RWPE2 (cell line): Measurements from ENCODE around the gene USP2.

ENCODE experiments used
- ATAC-seq: fragments of 200-7000 bp; cut with Tn5 transposase; 3 replicates; pipeline ENCODE4 v1.9.1; 2021; ENCODE audit warnings: low read depth
- DNase-seq: peaks from one replicate; pipeline ENCODE4 v3.0.0-alpha.2; 2020; ENCODE audit warnings: low spot score
- H3K27ac ChIP-seq: fragments of 450-650 bp; 2 replicates; pipeline ENCODE4 v1.5.1; 2017; ENCODE audit warnings: mild to moderate bottlenecking; ENCODE audit not compliant: poor library complexity, severe bottlenecking
- H3K27me3 ChIP-seq: fragments of 250-450 bp; sonication (Bioruptor Pico); 2 replicates; pipeline ENCODE4 v1.5.1; 2021; ENCODE audit warnings: mild to moderate bottlenecking, moderate library complexity; ENCODE audit not compliant: insufficient read depth, poor library complexity, severe bottlenecking
- H3K36me3 ChIP-seq: fragments of 250-450 bp; sonication (Bioruptor Pico); 2 replicates; pipeline ENCODE4 v1.5.1; 2020; ENCODE audit warnings: low read depth, mild to moderate bottlenecking, moderate library complexity
- H3K4me1 ChIP-seq: fragments of 250-450 bp; sonication (Bioruptor Pico); 2 replicates; pipeline ENCODE4 v1.5.1; 2021; ENCODE audit warnings: mild to moderate bottlenecking, moderate library complexity; ENCODE audit not compliant: insufficient read depth, poor library complexity, severe bottlenecking
- H3K4me3 ChIP-seq: fragments of 250-450 bp; sonication (Bioruptor Pico); 2 replicates; pipeline ENCODE4 v1.5.1; 2021; ENCODE audit warnings: mild to moderate bottlenecking, moderate library complexity; ENCODE audit not compliant: severe bottlenecking
- H3K9me3 ChIP-seq: fragments of 250-450 bp; sonication (Bioruptor Pico); 2 replicates; pipeline ENCODE4 v1.5.1; 2021; ENCODE audit warnings: mild to moderate bottlenecking, moderate library complexity; ENCODE audit not compliant: severe bottlenecking
- TF ChIP-seq, protein P1 (sequence below): fragments of 450-650 bp; IDR thresholded peaks from one replicate; pipeline ENCODE4 v1.5.1; 2017; ENCODE audit warnings: mild to moderate bottlenecking, moderate library complexity; ENCODE audit not compliant: poor library complexity, severe bottlenecking

The USP2 gene

DNA sequence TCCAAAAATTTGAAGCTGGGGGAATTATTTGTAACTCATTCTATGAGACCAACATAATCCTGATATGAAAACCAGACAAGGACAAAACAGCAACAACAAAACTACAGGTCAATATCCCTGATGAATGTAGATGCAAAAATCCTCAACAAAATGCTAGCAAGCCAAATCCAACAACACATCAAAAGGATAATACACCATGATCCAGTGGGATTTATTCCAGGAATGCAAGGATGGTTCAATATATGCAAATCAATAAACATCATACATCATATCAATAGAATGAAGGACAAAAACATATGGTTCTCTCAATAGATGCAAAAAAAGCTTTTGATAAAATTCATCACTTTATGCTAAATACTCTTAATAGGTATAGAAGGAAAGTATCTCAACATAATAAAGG lies 19.4 kb upstream of the USP2 start:
- DNase-seq, result no peak
- TF ChIP-seq, protein P1, sequence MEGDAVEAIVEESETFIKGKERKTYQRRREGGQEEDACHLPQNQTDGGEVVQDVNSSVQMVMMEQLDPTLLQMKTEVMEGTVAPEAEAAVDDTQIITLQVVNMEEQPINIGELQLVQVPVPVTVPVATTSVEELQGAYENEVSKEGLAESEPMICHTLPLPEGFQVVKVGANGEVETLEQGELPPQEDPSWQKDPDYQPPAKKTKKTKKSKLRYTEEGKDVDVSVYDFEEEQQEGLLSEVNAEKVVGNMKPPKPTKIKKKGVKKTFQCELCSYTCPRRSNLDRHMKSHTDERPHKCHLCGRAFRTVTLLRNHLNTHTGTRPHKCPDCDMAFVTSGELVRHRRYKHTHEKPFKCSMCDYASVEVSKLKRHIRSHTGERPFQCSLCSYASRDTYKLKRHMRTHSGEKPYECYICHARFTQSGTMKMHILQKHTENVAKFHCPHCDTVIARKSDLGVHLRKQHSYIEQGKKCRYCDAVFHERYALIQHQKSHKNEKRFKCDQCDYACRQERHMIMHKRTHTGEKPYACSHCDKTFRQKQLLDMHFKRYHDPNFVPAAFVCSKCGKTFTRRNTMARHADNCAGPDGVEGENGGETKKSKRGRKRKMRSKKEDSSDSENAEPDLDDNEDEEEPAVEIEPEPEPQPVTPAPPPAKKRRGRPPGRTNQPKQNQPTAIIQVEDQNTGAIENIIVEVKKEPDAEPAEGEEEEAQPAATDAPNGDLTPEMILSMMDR, result no peak
- no peak for ATAC-seq

DNA sequence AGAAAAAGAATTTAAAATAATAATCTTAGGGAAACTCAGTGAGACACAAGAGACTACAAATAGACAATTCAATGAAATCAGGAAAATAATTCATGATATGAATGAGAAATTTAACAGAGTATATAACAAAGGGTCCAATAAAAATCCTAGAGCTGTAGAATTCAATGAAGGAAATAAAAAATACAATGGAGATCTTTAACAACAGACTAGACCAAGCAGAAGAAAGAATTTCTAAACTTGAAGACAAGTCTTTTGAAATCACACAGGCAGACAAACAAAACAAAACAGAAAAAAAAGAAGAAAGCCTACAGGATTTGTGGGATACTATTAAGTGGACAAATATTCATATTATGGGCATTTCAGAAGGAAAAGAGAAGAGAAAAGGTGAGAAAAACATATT lies 16.2 kb upstream of the USP2 start:
- no peaks in the 10 kb centered on the region for H3K27me3 ChIP-seq
- H3K4me1 ChIP-seq, result no peaks in the 10 kb centered on the region
- TF ChIP-seq, protein P1, result no peak
- no peak overlapping the region for H3K27ac ChIP-seq
- H3K9me3 ChIP-seq, result peaks cover 5% of the 10 kb centered on the region
- H3K36me3 ChIP-seq, result no peaks in the 10 kb centered on the region
- no peak for ATAC-seq
- H3K4me3 ChIP-seq, result no peak overlapping the region
- no peak for DNase-seq

More for the DNA sequence above, 19.4 kb upstream of the USP2 start:
- Histone ChIP-seq H3K27me3 (no peaks in the 10 kb centered on the region), H3K9me3 (peaks cover 5% of the 10 kb centered on the region), H3K27ac (no peak overlapping the region), H3K36me3 (no peaks in the 10 kb centered on the region), H3K4me1 (no peaks in the 10 kb centered on the region), H3K4me3 (no peak overlapping the region)

DNA sequence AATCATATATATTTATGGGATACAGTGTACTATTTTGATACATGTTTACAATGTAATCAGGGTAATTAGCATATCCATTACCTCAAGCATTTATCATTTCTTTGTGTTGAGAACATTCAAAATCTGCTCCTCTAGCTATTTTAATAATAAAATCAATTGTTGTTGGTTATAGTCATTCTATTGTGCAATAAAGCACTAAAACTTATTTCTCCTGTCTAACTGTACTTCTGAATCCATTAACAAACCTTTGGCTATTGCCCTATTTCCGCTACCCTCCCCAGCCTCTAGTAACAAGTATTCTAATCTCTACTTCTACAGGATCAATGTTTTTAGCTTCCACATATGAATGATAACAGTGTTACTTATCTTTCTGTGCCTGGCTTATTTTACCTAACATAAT lies 15.3 kb upstream of the USP2 start:
- DNase-seq (no peak), ATAC-seq (no peak)
- H3K36me3 ChIP-seq, result no peaks in the 10 kb centered on the region
- no peaks in the 10 kb centered on the region for H3K4me1 ChIP-seq
- H3K4me3 ChIP-seq, result no peak overlapping the region
- H3K27ac ChIP-seq, result no peak overlapping the region
- H3K27me3 ChIP-seq, result no peaks in the 10 kb centered on the region
- peaks cover 5% of the 10 kb centered on the region for H3K9me3 ChIP-seq
- TF ChIP-seq, protein P1, result no peak

DNA sequence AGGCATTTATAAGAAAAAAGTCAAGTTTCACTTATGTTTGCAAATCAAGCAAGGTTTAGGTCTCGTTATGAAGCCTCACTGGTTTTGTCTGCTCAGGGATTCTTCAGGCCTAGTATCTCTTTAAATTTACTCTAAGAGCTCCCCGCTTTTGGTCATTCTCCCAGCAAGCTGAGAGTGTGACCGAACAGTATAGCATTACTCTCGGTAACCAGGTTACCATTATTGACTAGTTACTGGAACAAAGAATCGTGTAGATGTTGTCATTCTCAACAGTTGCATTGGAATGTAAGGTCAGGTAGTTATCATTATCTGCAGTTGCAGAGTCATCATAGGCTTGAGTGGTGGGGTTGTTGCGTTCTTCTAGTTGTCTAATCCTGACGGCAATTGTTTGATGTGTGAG lies 9.8 kb upstream of the USP2 start:
- no peaks in the 10 kb centered on the region for H3K4me1 ChIP-seq
- no peaks in the 10 kb centered on the region for H3K36me3 ChIP-seq
- ATAC-seq (no peak), DNase-seq (no peak)
- no peak overlapping the region for H3K4me3 ChIP-seq
- no peak overlapping the region for H3K27ac ChIP-seq
- TF ChIP-seq, protein P1, result no peak
- no peaks in the 10 kb centered on the region for H3K9me3 ChIP-seq
- no peaks in the 10 kb centered on the region for H3K27me3 ChIP-seq

DNA sequence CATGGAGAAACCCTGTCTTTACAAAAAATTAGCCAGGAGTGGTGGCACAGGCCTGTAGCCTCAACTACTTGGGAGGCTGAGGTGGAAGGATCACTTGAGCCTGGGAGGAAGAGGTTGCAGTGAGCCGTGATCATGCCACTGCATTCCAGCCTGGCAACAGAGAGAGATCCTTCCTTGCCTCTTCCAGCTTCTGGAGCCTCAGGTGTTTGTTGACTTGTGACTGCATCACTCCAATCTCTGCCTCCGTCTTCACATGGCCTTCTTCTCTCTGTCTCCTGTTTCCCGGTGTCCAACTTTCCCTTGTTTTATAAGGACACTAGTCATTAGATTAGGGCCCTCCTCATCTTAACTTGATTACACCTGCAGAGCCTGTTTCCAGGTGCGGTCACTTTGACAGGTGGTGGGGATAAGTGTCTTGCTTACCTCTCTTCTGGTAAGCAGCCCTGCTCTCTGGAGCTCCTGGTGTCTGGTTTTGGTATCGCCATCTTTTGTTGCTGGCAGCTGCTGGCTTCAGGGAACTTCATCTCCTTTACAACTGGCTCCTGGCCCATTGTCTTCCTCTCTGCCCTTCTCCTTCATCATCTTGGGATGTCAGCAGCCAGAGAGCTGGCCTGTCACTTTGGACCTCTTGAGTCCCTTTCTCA lies 8.2 kb upstream of the USP2 start:
- Histone ChIP-seq H3K36me3 (no peaks in the 10 kb centered on the region), H3K4me1 (no peaks in the 10 kb centered on the region), H3K27me3 (no peaks in the 10 kb centered on the region), H3K9me3 (no peaks in the 10 kb centered on the region), H3K4me3 (no peak overlapping the region), H3K27ac (no peak overlapping the region)
- no peak for DNase-seq
- peak; percentile 44; the same call in 2 of the 3 replicates for ATAC-seq
- TF ChIP-seq, protein P1, result peak; percentile 36
